Measurements from ENCODE around the gene HBZ.
"Not testable (repeated sequence)": the region's sequence is repeated elsewhere in the genome, so short reads cannot be mapped to it uniquely, and the experiment has no call there.

Gene HBZ

GRCh38 chr16:133716-134115 is 18.7 kb upstream of the HBZ start:
- no peak for DNase-seq (ENCODE audit: low read depth in 3 of 3)

- DNase-seq (ENCODE audit: low read depth in 3 of 3) = peak in 1 of 3 donors; percentile 9
These were observed 14.4 kb upstream of the HBZ start for GRCh38 chr16:138049-138417.

- DNase-seq (ENCODE audit: low read depth in 3 of 3) = no peak
These were observed 12.1 kb upstream of the HBZ start for GRCh38 chr16:140175-140857.

GRCh38 chr16:142405-142967 is 10.0 kb upstream of the HBZ start:
- no peak for DNase-seq (ENCODE audit: low read depth in 3 of 3)

- DNase-seq (ENCODE audit: low read depth in 3 of 3) = no peak
These were observed 9.4 kb upstream of the HBZ start for GRCh38 chr16:143047-143446.

GRCh38 chr16:143456-143855 is 9.0 kb upstream of the HBZ start:
- no peak for DNase-seq (ENCODE audit: low read depth in 3 of 3)

GRCh38 chr16:144797-145252 is 7.6 kb upstream of the HBZ start:
- no peak for DNase-seq (ENCODE audit: low read depth in 3 of 3)

- no peak for DNase-seq (ENCODE audit: low read depth in 3 of 3)
These were observed 5.8 kb upstream of the HBZ start for GRCh38 chr16:146646-147045.

GRCh38 chr16:149024-149660 is 3.3 kb upstream of the HBZ start:
- no peak for DNase-seq (ENCODE audit: low read depth in 3 of 3)

GRCh38 chr16:153129-153521 is 681 bp downstream of the HBZ start:
- DNase-seq (ENCODE audit: low read depth in 3 of 3) = not testable (repeated sequence)

- not testable (repeated sequence) for DNase-seq (ENCODE audit: low read depth in 3 of 3)
These were observed 1.2 kb downstream of the HBZ start for GRCh38 chr16:153550-154216.

- no peak for DNase-seq (ENCODE audit: low read depth in 3 of 3)
These were observed 2.0 kb downstream of the HBZ start for GRCh38 chr16:154217-155030.

GRCh38 chr16:155031-155398 is 2.6 kb downstream of the HBZ start:
- no peak for DNase-seq (ENCODE audit: low read depth in 3 of 3)

- DNase-seq (ENCODE audit: low read depth in 3 of 3) = no peak
These were observed 6.8 kb downstream of the HBZ start for GRCh38 chr16:159136-159849.

GRCh38 chr16:160242-160641 is 7.8 kb downstream of the HBZ start:
- DNase-seq (ENCODE audit: low read depth in 3 of 3) = not testable (repeated sequence)

GRCh38 chr16:160691-161190 is 8.3 kb downstream of the HBZ start:
- DNase-seq (ENCODE audit: low read depth in 3 of 3) = no peak

- no peak for DNase-seq (ENCODE audit: low read depth in 3 of 3)
These were observed 10.0 kb downstream of the HBZ start for GRCh38 chr16:162271-162991.

- DNase-seq (ENCODE audit: low read depth in 3 of 3) = not testable (repeated sequence)
These were observed 10.7 kb downstream of the HBZ start for GRCh38 chr16:163139-163538.

GRCh38 chr16:163696-164095 is 11.3 kb downstream of the HBZ start:
- DNase-seq (ENCODE audit: low read depth in 3 of 3) = not testable (repeated sequence)

GRCh38 chr16:164134-164823 is 11.8 kb downstream of the HBZ start:
- not testable (repeated sequence) for DNase-seq (ENCODE audit: low read depth in 3 of 3)
